ENCODE data around the gene VIL1. TPM values are rescaled to one million over a fixed set of nuclear protein-coding genes. Genes with fewer than 3 reads are reported as not detected.

The VIL1 gene
- total RNA-seq, 1 experiment from 2014 or later: 4.2 TPM

- Histone ChIP-seq H3K14ac (ENCODE audit: insufficient read depth, low read length) (no peak overlapping the region; the same call in 1 of the 2 replicates), H2BK5ac (ENCODE audit: insufficient read length, low read length) (no peak overlapping the region), H2BK120ac (ENCODE audit: low read depth, low read length, poor library complexity, severe bottlenecking) (no peak overlapping the region), H4K5ac (ENCODE audit: insufficient read length, low read depth, low read length) (no peak overlapping the region), H4K8ac (replicated peaks; ENCODE audit: insufficient read length, low read depth, low read length) (no peak overlapping the region), H4K20me1 (ENCODE audit: control insufficient read depth, insufficient read depth, insufficient read length) (no peaks in the 10 kb centered on the region), H2BK15ac (ENCODE audit: low read depth, low read length) (no peak overlapping the region), H2BK20ac (ENCODE audit: low read depth, low read length, poor library complexity, severe bottlenecking) (no peak overlapping the region), H3K79me1 (ENCODE audit: insufficient read depth, low read depth, low read length, poor library complexity, severe bottlenecking) (no peaks in the 10 kb centered on the region), H2BK12ac (ENCODE audit: insufficient read length, low read depth, low read length) (no peak overlapping the region), H3K23me2 (ENCODE audit: insufficient read length, low read depth, low read length, poor library complexity, severe bottlenecking) (no peaks in the 10 kb centered on the region), H3T11ph (ENCODE audit: low read length) (no peak overlapping the region), H3K79me2 (ENCODE audit: insufficient read depth, low read length) (no peaks in the 10 kb centered on the region), H3K4me2 (ENCODE audit: insufficient read depth, insufficient read length, low read length) (no peak overlapping the region), H3K27me3 (ENCODE audit: insufficient read depth, low read length) (no peaks in the 10 kb centered on the region), H3K56ac (ENCODE audit: insufficient read length, low read depth, low read length) (peak overlapping the region; percentile 62), H3K4ac (ENCODE audit: low read depth, low read length) (no peak overlapping the region), H3K27ac (ENCODE audit: insufficient read length, low read depth, low read length) (no peak overlapping the region), H3K4me1 (ENCODE audit: insufficient read depth, low read length) (no peaks in the 10 kb centered on the region), H3K9ac (ENCODE audit: extremely low read depth, insufficient read length, low read length) (no peak overlapping the region), H2AK5ac (ENCODE audit: insufficient read length, low read length) (no peak overlapping the region), H2AFZ (ENCODE audit: low read length) (no peak overlapping the region), H4K91ac (ENCODE audit: insufficient read length, low read depth, low read length) (no peak overlapping the region), H3K18ac (ENCODE audit: insufficient read length, low read depth, low read length) (no peak overlapping the region), H3K23ac (ENCODE audit: insufficient read length, low read depth, low read length) (no peak overlapping the region), H3K9me3 (ENCODE audit: control insufficient read depth, low read depth, low read length) (no peaks in the 10 kb centered on the region)
- TF ChIP-seq CTCF (conservative IDR thresholded peaks at IDR 0.05): no peak
- H3K9me3 Mint-ChIP-seq: no peaks in the 10 kb centered on the region
- H3K4me3 Mint-ChIP-seq: no peak overlapping the region
- no peak for DNase-seq
- H3K36me3 Mint-ChIP-seq (ENCODE audit: insufficient read depth in 1 of 3, low read depth in 3 of 3): no peaks in the 10 kb centered on the region
- H3K27ac Mint-ChIP-seq: no peak overlapping the region
- H3K27me3 Mint-ChIP-seq (ENCODE audit: low read depth): peaks cover 19% of the 10 kb centered on the region
- peaks cover 0 to 3% of the 10 kb centered on the region in 2 experiments; a peak in 1 of 4 replicates for H3K4me1 Mint-ChIP-seq
- no CpG with 5 or more reads among the region's 5 CpGs for WGBS (ENCODE audit: extremely low coverage, insufficient read length, low lambda C conversion rate)
Measured at GRCh38 chr2:218378053-218378452, 40.9 kb upstream of the VIL1 start.

Data from H9 (cell line).